DND-41 (cell line): ENCODE data around the gene LGR4.

Source experiments
- ATAC-seq: fragments of 200-7000 bp; cut with Tn5 transposase; 3 replicates; pipeline ENCODE4 v1.9.1; 2021; ENCODE audit warnings: low read depth; ENCODE audit not compliant: insufficient read depth
- DNase-seq: peaks from one replicate; pipeline ENCODE4 v3.0.0-alpha.2; 2020
- H2AFZ ChIP-seq: 2 replicates; pipeline ENCODE4 v1.6.0; 2012; ENCODE audit warnings: low read depth, low read length
- H3K27ac ChIP-seq: 2 replicates; pipeline ENCODE4 v1.5.1; 2012; ENCODE audit warnings: low read length, inconsistent platforms
- H3K27me3 ChIP-seq: fragments of 200-600 bp; sonication (generic); 2 replicates; pipeline ENCODE4 v1.6.0; 2012; ENCODE audit warnings: low read length, mild to moderate bottlenecking, inconsistent platforms; ENCODE audit not compliant: insufficient read depth, poor library complexity
- H3K36me3 ChIP-seq: 2 replicates; pipeline ENCODE4 v1.5.1; 2012; ENCODE audit warnings: low read length, inconsistent platforms; ENCODE audit not compliant: insufficient read depth
- H3K4me1 ChIP-seq: 2 replicates; pipeline ENCODE4 v1.5.1; 2012; ENCODE audit warnings: mild to moderate bottlenecking, low read length; ENCODE audit not compliant: insufficient read depth
- H3K4me2 ChIP-seq: 2 replicates; pipeline ENCODE4 v1.6.0; 2012; ENCODE audit warnings: mild to moderate bottlenecking, moderate library complexity, low read length, inconsistent platforms; ENCODE audit not compliant: insufficient read depth
- H3K4me3 ChIP-seq, 2 experiments: fragments of 200-600 bp in 1 of 2; shearing (Covaris generic) in 1 of 2; 2 replicates each; pipeline ENCODE4 v1.5.1; 2012 to 2016; ENCODE audit warnings: inconsistent platforms in 2 of 2, low read length in 2 of 2, mild to moderate bottlenecking in 2 of 2, low read depth in 1 of 2, moderate library complexity in 1 of 2
- H3K79me2 ChIP-seq: 2 replicates; pipeline ENCODE4 v1.6.0; 2012; ENCODE audit warnings: low read length, inconsistent platforms; ENCODE audit not compliant: insufficient read depth
- H3K9ac ChIP-seq: 2 replicates; pipeline ENCODE4 v1.6.0; 2012; ENCODE audit warnings: low read depth, mild to moderate bottlenecking, inconsistent platforms, low read length, moderate library complexity
- H3K9me3 ChIP-seq: 2 replicates; pipeline ENCODE4 v1.5.1; 2012; ENCODE audit warnings: low read length, moderate library complexity, mild to moderate bottlenecking, inconsistent platforms; ENCODE audit not compliant: insufficient read depth, severe bottlenecking
- H4K20me1 ChIP-seq: 2 replicates; pipeline ENCODE4 v1.6.0; 2012; ENCODE audit warnings: low read length; ENCODE audit not compliant: insufficient read depth
- CTCF ChIP-seq: IDR thresholded peaks from 2 replicates; pipeline ENCODE4 v1.5.1; 2012; ENCODE audit warnings: borderline replicate concordance, low read length, moderate library complexity, mild to moderate bottlenecking; ENCODE audit not compliant: poor library complexity, severe bottlenecking; ENCODE audit errors: extremely low read depth
- EZH2 ChIP-seq: IDR thresholded peaks from 3 replicates; pipeline ENCODE4 v1.6.1; 2012; ENCODE audit warnings: borderline replicate concordance, low read depth, mild to moderate bottlenecking, moderate library complexity, low read length, inconsistent platforms; ENCODE audit not compliant: severe bottlenecking

The LGR4 gene

GRCh38 chr11:27456795-27457329 is 15.7 kb downstream of the LGR4 start:
- Histone ChIP-seq H4K20me1 (no peaks in the 10 kb centered on the region), H3K79me2 (no peaks in the 10 kb centered on the region), H3K4me1 (no peaks in the 10 kb centered on the region), H3K36me3 (no peaks in the 10 kb centered on the region), H3K27me3 (no peaks in the 10 kb centered on the region), H3K4me2 (no peak overlapping the region), H2AFZ (no peak overlapping the region), H3K27ac (no peak overlapping the region), H3K9me3 (no peaks in the 10 kb centered on the region), H3K9ac (no peak overlapping the region), H3K4me3 (no peak overlapping the region)
- ATAC-seq (no peak), DNase-seq (no peak)
- TF ChIP-seq EZH2 (no peak), CTCF (no peak)

DNA sequence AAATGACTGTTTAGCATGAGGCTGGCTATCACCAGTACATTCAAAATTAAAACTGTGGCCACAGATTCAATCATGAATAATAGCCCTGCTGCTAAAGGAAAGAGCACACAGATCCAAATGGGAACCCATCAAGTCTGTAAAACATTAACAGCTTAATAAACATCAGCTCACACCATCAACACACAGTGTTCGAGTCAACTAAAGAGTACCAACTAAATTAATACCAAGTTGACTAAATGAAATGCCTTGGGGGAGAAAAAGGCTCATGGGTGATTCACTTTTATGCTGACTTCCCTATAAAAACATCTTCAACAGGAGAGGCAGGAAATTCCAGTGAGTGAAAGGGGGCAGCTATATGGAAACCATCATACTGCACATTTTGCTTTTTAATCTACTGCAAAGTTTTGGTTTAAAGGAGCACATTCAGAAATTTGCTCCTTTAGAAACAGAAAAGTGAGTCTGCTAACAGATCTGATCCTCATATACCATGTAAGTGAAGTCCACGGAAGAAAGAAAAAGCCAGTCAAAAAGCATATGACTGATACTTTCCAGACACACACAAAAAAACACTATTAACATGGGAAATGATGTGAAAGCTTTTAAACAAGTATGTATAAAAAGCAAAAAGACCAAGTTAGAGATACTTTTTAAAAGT is 16.3 kb downstream of the LGR4 start:
- no peak overlapping the region for H3K27ac ChIP-seq
- H3K4me1 ChIP-seq, result no peaks in the 10 kb centered on the region
- ATAC-seq (no peak), DNase-seq (no peak)
- H2AFZ ChIP-seq, result no peak overlapping the region
- H3K9ac ChIP-seq, result no peak overlapping the region
- no peaks in the 10 kb centered on the region for H3K79me2 ChIP-seq
- no peaks in the 10 kb centered on the region for H3K36me3 ChIP-seq
- TF ChIP-seq CTCF (no peak), EZH2 (no peak)
- no peaks in the 10 kb centered on the region for H3K9me3 ChIP-seq
- no peaks in the 10 kb centered on the region for H3K27me3 ChIP-seq
- H3K4me2 ChIP-seq, result no peak overlapping the region
- H4K20me1 ChIP-seq, result no peaks in the 10 kb centered on the region
- H3K4me3 ChIP-seq, result no peak overlapping the region

DNA sequence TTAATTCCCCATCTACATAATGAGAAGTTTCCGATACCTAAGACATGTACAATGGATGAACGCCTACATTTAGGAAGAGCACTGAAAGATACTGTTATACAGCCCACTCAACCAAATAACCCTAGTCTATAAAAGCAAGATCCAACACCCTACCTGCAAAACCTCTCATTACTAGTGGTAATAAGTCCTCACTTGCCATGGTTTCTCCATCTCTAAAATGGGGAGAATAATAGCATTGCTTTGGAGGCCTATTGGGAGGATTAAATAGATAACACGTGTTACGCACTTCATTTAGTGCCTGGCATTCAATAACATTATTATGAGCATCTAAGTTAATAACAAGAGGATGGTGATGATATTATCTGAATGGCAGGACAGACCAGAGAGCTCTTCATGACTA is 16.9 kb downstream of the LGR4 start:
- H3K27me3 ChIP-seq, result no peaks in the 10 kb centered on the region
- ATAC-seq, result no peak
- no peak overlapping the region for H3K9ac ChIP-seq
- no peaks in the 10 kb centered on the region for H3K79me2 ChIP-seq
- H3K4me1 ChIP-seq, result no peaks in the 10 kb centered on the region
- no peak overlapping the region for H2AFZ ChIP-seq
- no peak for TF ChIP-seq CTCF
- TF ChIP-seq EZH2, result no peak
- no peaks in the 10 kb centered on the region for H3K36me3 ChIP-seq
- no peaks in the 10 kb centered on the region for H4K20me1 ChIP-seq
- DNase-seq, result no peak
- H3K4me2 ChIP-seq, result no peak overlapping the region
- H3K9me3 ChIP-seq, result no peaks in the 10 kb centered on the region
- no peak overlapping the region for H3K4me3 ChIP-seq
- no peak overlapping the region for H3K27ac ChIP-seq

DNA sequence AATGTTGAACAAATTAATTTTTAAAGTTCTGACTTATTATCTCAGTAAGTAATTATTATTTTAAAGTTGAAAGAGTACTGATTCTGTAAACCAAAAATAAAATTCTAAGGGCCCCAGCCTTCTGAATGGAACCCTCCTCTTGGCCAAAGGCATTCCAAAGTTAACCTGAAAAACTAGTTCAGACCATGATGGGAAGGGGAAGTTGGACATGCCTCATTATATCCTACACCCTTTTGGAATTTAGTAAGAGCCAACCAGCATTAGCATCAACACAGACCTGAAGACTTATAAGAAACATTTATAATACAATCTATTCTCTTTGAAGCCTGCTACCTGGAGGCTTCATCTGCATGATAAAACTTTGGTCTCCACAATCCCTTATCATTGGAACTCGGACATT is 18.9 kb downstream of the LGR4 start:
- H3K27me3 ChIP-seq, result no peaks in the 10 kb centered on the region
- DNase-seq, result no peak
- no peak overlapping the region for H3K9ac ChIP-seq
- H3K27ac ChIP-seq, result no peak overlapping the region
- no peak overlapping the region for H2AFZ ChIP-seq
- no peaks in the 10 kb centered on the region for H3K79me2 ChIP-seq
- no peaks in the 10 kb centered on the region for H3K4me1 ChIP-seq
- H3K4me3 ChIP-seq, result no peak overlapping the region
- no peaks in the 10 kb centered on the region for H3K36me3 ChIP-seq
- no peak for ATAC-seq
- TF ChIP-seq EZH2 (no peak), CTCF (no peak)
- no peaks in the 10 kb centered on the region for H4K20me1 ChIP-seq
- H3K9me3 ChIP-seq, result no peaks in the 10 kb centered on the region
- no peak overlapping the region for H3K4me2 ChIP-seq
